NB4 (cell line): ENCODE data around the gene CABP7.

Experiments
- CTCF ChIP-seq: IDR thresholded peaks from one replicate; pipeline ENCODE4 v1.5.1; 2012; ENCODE audit warnings: low read depth, low read length
- POLR2A ChIP-seq: IDR thresholded peaks from 2 replicates; pipeline ENCODE4 v1.6.1; 2011; ENCODE audit warnings: mild to moderate bottlenecking; ENCODE audit not compliant: insufficient read length; ENCODE audit errors: extremely low read depth

- TF ChIP-seq POLR2A (no peak), CTCF (no peak)
Measured at GRCh38 chr22:29693671-29694070, 26.1 kb upstream of the CABP7 start.
